SK-N-DZ (cell line): Measurements from ENCODE around the gene ZP3. TPM values are rescaled to one million over a fixed set of nuclear protein-coding genes. Genes with fewer than 3 reads are reported as not detected.
"Not testable (repeated sequence)": the region's sequence is repeated elsewhere in the genome, so short reads cannot be mapped to it uniquely, and the experiment has no call there.

Experiments used
- DNase-seq: peaks from one replicate; pipeline ENCODE4 v3.0.0-alpha.2; 2015; ENCODE audit warnings: low spot score
- polyA plus RNA-seq, 2 experiments: library from polyadenylated mRNA; depleted of rRNA; stranded (reverse); fragments of >200 nt; gene quantifications; 2 replicates each; pipeline ENCODE4 v1.2.3, GENCODE V29; 2014

The ZP3 gene
- polyA plus RNA-seq (2014; cell fraction: cytosol; rRNA removed) = 2.5 and 5.3 TPM in 2 replicates
- not detected in 2 replicates for polyA plus RNA-seq (2014; cell fraction: nucleus; rRNA removed)

GRCh38 chr7:76424413-76425111 lies at the start of gene ZP3:
ZP3 (plus strand) TSS chr7:76424950; CDS start chr7:76424965, 15 bp downstream.
- DNase-seq = no peak

- no peak for DNase-seq
Observed at GRCh38 chr7:76375251-76375650, 49.5 kb upstream of the ZP3 start.

- DNase-seq = no peak
Observed at GRCh38 chr7:76377186-76377918, 47.4 kb upstream of the ZP3 start.

- DNase-seq = no peak
Observed at GRCh38 chr7:76380623-76380966, 44.2 kb upstream of the ZP3 start.

GRCh38 chr7:76381814-76382213 lies 42.9 kb upstream of the ZP3 start:
- DNase-seq = no peak

- peak; percentile 64 for DNase-seq
Observed at GRCh38 chr7:76383089-76383944, 41.4 kb upstream of the ZP3 start.

GRCh38 chr7:76386691-76387260 lies 38.0 kb upstream of the ZP3 start:
- DNase-seq = no peak

GRCh38 chr7:76387789-76388188 lies 37.0 kb upstream of the ZP3 start:
- not testable (repeated sequence) for DNase-seq

GRCh38 chr7:76390092-76390491 lies 34.7 kb upstream of the ZP3 start:
- no peak for DNase-seq

- no peak for DNase-seq
Observed at GRCh38 chr7:76392531-76393115, 32.1 kb upstream of the ZP3 start.

- peak; percentile 85 for DNase-seq
Observed at GRCh38 chr7:76393116-76394031, 31.4 kb upstream of the ZP3 start.

GRCh38 chr7:76394957-76395356 lies 29.8 kb upstream of the ZP3 start:
- DNase-seq = no peak

- not testable (repeated sequence) for DNase-seq
Observed at GRCh38 chr7:76395605-76395964, 29.2 kb upstream of the ZP3 start.

- DNase-seq = no peak
Observed at GRCh38 chr7:76395965-76396726, 28.6 kb upstream of the ZP3 start.

GRCh38 chr7:76396864-76397263 lies 27.9 kb upstream of the ZP3 start:
- no peak for DNase-seq

- DNase-seq = peak; percentile 61
Observed at GRCh38 chr7:76397409-76398183, 27.2 kb upstream of the ZP3 start.

- DNase-seq = no peak
Observed at GRCh38 chr7:76400248-76400647, 24.5 kb upstream of the ZP3 start.

- DNase-seq = not testable (repeated sequence)
Observed at GRCh38 chr7:76403097-76403496, 21.7 kb upstream of the ZP3 start.
